HepG2 (cell line): Measurements from ENCODE around the gene NME4. TPM values are rescaled to one million over a fixed set of nuclear protein-coding genes. Genes with fewer than 3 reads are reported as not detected.

Experiments used
- ATAD3A ChIP-seq: sonication (generic); formaldehyde crosslinking; IDR thresholded peaks from 2 replicates; pipeline ENCODE4 v1.4.0; 2020; ENCODE audit warnings: missing genetic modification reagents
- BCLAF1 ChIP-seq: fragments of 450-650 bp; IDR thresholded peaks from 2 replicates; pipeline ENCODE4 v1.6.1; 2017; ENCODE audit warnings: mild to moderate bottlenecking
- ERF ChIP-seq: IDR thresholded peaks from 2 replicates; pipeline ENCODE4 v1.6.1; 2018; ENCODE audit warnings: missing biosample characterization, missing genetic modification reagents
- HDAC2 ChIP-seq: sonication (generic); formaldehyde crosslinking; IDR thresholded peaks from 2 replicates; pipeline ENCODE4 v1.4.0; 2020; ENCODE audit warnings: missing genetic modification reagents
- MXD3 ChIP-seq: IDR thresholded peaks from 2 replicates; pipeline ENCODE4 v1.6.1; 2016; ENCODE audit warnings: mild to moderate bottlenecking, missing biosample characterization, missing genetic modification reagents
- PPARG ChIP-seq: conservative IDR thresholded peaks from 2 replicates; pipeline ENCODE4 v1.6.1; 2016; ENCODE audit warnings: missing biosample characterization, missing genetic modification reagents
- RXRB ChIP-seq: IDR thresholded peaks from 2 replicates; pipeline ENCODE4 v1.6.1; 2016; ENCODE audit warnings: borderline replicate concordance, missing genetic modification reagents, missing compliant biosample characterization
- SMYD3 ChIP-seq: sonication (generic); formaldehyde crosslinking; IDR thresholded peaks from 2 replicates; pipeline ENCODE4 v1.8.1; 2023; ENCODE audit warnings: mild to moderate bottlenecking, missing genetic modification reagents
- SP4 ChIP-seq: sonication (generic); formaldehyde crosslinking; IDR thresholded peaks from 2 replicates; pipeline ENCODE4 v1.8.1; 2023; ENCODE audit warnings: mild to moderate bottlenecking, missing genetic modification reagents
- TEF ChIP-seq: sonication (generic); formaldehyde crosslinking; IDR thresholded peaks from 2 replicates; pipeline ENCODE4 v1.5.0; 2020; ENCODE audit warnings: missing genetic modification reagents
- U2AF1 ChIP-seq: fragments of 200-400 bp; formaldehyde crosslinking; optimal IDR thresholded peaks from 2 replicates; pipeline ENCODE3; 2017; ENCODE audit warnings: mild to moderate bottlenecking, low read depth, low read length
- XRCC5 ChIP-seq: fragments of 200-400 bp; formaldehyde crosslinking; optimal IDR thresholded peaks from 2 replicates; pipeline ENCODE3; 2017; ENCODE audit warnings: mild to moderate bottlenecking, low read length
- ZBTB26 ChIP-seq: IDR thresholded peaks from 2 replicates; pipeline ENCODE4 v1.6.1; 2016; ENCODE audit warnings: missing compliant biosample characterization, missing genetic modification reagents, borderline replicate concordance
- ZNF446 ChIP-seq: sonication (generic); formaldehyde crosslinking; IDR thresholded peaks from 2 replicates; pipeline ENCODE4 v1.5.0; 2020; ENCODE audit warnings: mild to moderate bottlenecking, missing genetic modification reagents
- ZNF580 ChIP-seq: IDR thresholded peaks from 2 replicates; pipeline ENCODE4 v1.6.1; 2016; ENCODE audit warnings: low read depth, borderline replicate concordance
- ZNF616 ChIP-seq: sonication (generic); formaldehyde crosslinking; IDR thresholded peaks from 2 replicates; pipeline ENCODE4 v1.5.0; 2020; ENCODE audit warnings: low read depth, mild to moderate bottlenecking, missing genetic modification reagents
- ZNF646 ChIP-seq: sonication (generic); formaldehyde crosslinking; IDR thresholded peaks from 2 replicates; pipeline ENCODE4 v1.9.0; 2021; ENCODE audit warnings: mild to moderate bottlenecking, missing genetic modification reagents
- ZNF761 ChIP-seq: sonication (generic); formaldehyde crosslinking; conservative IDR thresholded peaks from 2 replicates; pipeline ENCODE4 v1.4.0; 2020; ENCODE audit warnings: mild to moderate bottlenecking, missing genetic modification reagents
- polyA plus RNA-seq, 8 experiments: library from polyadenylated mRNA; depleted of rRNA in 3 of 8; stranded (reverse) in 7 of 8; unstranded in 1 of 8; fragments of >200 nt; fragmentation: Illumina TruSeq in 4 of 8; extraction: Trizol in 4 of 8; gene quantifications; 2 replicates each; pipeline versions ENCODE4 v1.2.1 to v1.2.3, GENCODE V29; 2011 to 2016; ENCODE audit warnings: low read depth in 4 of 8, missing spikeins in 1 of 8, mixed read lengths in 1 of 8; ENCODE audit not compliant: insufficient read depth in 1 of 8
- total RNA-seq, 5 experiments: library from RNA; depleted of rRNA; stranded (reverse); fragments of >200 nt; fragmentation: Illumina TruSeq; extraction: Trizol; gene quantifications; 2 replicates each; pipeline ENCODE4 v1.2.3, GENCODE V29; 2016; ENCODE audit warnings: low read depth in 1 of 5

Gene NME4
- total and polyA plus RNA-seq, 2 of the 13 experiments (the other 11 are each of a cell fraction or from before 2014, with no cell fraction given), result 121 to 263 TPM

GRCh38 chr16:425082-425718 lies 28.2 kb downstream of the NME4 start, which contains the start of gene RAB11FIP3 (continued):
- TF ChIP-seq U2AF1 (no peak), HDAC2 (CRISPR knock-in tag) (peak; percentile 45; the same call in 1 of the 2 replicates), ZNF761 (CRISPR knock-in tag) (peak; percentile 76; the same call in 1 of the 2 replicates), RXRB (CRISPR knock-in tag) (peak; percentile 48; the same call in 1 of the 2 replicates), XRCC5 (peak; percentile 47), SP4 (CRISPR knock-in tag) (peak; percentile 79), ERF (peak; percentile 65), TEF (CRISPR knock-in tag) (no peak), ZNF616 (CRISPR knock-in tag) (no peak), ZBTB26 (no peak), ZNF446 (no peak), ATAD3A (CRISPR knock-in tag) (no peak), SMYD3 (CRISPR knock-in tag) (no peak), PPARG (CRISPR knock-in tag) (peak; percentile 24; the same call in 1 of the 2 replicates), ZNF580 (CRISPR knock-in tag) (peak; percentile 91), BCLAF1 (no peak), MXD3 (CRISPR knock-in tag) (peak; percentile 32; the same call in 1 of the 2 replicates), ZNF646 (no peak)
